ENCODE results near the gene TCERG1L.

GRCh38 chr10:131246089-131246488 is 65.4 kb downstream of the TCERG1L start:
- no peak for TF ChIP-seq POLR2A (IDR thresholded peaks at IDR 0.05)
- no peak for TF ChIP-seq CTCF (IDR thresholded peaks at IDR 0.05 in 8 of 11, conservative IDR thresholded peaks at IDR 0.05 in 3 of 11)
